D721Med (cell line): ENCODE results near the gene DTX3.

ENCODE experiments used
- DNase-seq: peaks from one replicate; pipeline ENCODE4 v3.0.0; 2011; ENCODE audit warnings: low spot score; ENCODE audit not compliant: insufficient read length
- FAIRE-seq: peaks from 2 replicates; lab custom pipeline; 2011; peaks lifted over from hg19 to GRCh38; lab: Jason Lieb, UNC
- TF ChIP-seq, protein P1 (sequence below): IDR thresholded peaks from 2 replicates; pipeline ENCODE4 v1.5.1; 2012; ENCODE audit warnings: mild to moderate bottlenecking, control low read depth; ENCODE audit not compliant: insufficient read depth; ENCODE audit errors: missing control alignments

The DTX3 gene

DNA sequence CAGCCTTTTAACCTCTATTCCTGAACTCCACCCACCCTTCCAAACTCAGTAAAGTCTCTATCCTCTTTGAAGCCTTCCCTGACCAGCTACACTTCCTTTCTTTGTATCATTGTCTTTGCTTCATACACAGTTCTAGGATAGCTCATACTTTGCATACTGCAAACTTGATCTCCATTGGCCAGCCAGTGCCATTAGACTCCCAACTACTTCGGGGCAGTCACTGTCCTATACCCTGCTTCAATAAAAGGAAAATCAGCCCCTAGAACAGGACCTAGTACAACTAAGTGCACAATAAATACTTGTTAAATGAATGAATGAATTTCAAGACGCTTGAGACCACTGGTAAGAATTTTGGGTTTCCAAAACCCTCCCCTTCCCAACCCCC is 14.2 kb upstream of the DTX3 start:
- no peak for FAIRE-seq
- DNase-seq: no peak

DNA sequence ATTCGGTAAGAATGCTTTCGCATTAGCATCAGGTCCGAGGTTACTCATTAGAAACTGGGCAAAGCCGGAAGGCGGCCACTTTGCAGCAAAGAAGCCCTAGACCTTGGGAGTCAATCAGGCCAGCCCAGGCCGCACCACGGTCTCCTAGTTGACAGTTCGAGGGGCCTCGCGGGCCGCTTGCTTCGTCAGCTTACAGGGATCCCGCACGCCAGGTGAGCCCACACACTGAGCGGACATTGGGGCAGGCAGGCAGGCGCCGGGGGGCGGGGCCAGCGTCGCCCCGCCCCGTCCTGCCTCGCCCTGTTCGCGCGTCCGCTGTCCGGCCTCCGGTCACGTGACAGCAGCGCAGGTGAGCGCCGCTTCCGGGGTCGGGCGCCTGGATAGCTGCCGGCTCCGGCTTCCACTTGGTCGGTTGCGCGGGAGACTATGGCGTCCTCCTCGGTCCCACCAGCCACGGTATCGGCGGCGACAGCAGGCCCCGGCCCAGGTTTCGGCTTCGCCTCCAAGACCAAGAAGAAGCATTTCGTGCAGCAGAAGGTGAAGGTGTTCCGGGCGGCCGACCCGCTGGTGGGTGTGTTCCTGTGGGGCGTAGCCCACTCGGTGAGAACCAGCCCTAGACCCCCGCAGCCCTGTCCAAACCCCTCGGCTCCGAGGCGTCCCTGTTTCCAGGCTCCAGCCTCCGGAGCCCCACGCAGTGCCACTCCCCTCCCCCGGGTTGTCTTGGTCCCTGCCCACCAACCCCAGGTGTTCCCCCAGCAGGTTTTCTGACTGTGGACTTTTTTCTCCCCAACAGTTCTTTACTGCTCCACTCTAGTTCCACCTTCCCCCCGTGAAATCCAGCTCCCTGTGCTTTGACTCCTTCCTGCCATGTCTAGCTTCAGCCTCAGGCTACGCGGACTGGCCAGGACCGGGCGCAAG is 13.5 kb upstream of the DTX3 start, which contains the start of gene PIP4K2C:
TSS of gene PIP4K2C (plus strand) at position 329 of the 918 bp plus-strand sequence. CDS start at position 427, 98 bp downstream.
- DNase-seq: peak; percentile 80
- TF ChIP-seq, protein P1, sequence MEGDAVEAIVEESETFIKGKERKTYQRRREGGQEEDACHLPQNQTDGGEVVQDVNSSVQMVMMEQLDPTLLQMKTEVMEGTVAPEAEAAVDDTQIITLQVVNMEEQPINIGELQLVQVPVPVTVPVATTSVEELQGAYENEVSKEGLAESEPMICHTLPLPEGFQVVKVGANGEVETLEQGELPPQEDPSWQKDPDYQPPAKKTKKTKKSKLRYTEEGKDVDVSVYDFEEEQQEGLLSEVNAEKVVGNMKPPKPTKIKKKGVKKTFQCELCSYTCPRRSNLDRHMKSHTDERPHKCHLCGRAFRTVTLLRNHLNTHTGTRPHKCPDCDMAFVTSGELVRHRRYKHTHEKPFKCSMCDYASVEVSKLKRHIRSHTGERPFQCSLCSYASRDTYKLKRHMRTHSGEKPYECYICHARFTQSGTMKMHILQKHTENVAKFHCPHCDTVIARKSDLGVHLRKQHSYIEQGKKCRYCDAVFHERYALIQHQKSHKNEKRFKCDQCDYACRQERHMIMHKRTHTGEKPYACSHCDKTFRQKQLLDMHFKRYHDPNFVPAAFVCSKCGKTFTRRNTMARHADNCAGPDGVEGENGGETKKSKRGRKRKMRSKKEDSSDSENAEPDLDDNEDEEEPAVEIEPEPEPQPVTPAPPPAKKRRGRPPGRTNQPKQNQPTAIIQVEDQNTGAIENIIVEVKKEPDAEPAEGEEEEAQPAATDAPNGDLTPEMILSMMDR: no peak
- FAIRE-seq: no peak

More for the DNA sequence above, 14.2 kb upstream of the DTX3 start:
- TF ChIP-seq, protein P1: no peak

DNA sequence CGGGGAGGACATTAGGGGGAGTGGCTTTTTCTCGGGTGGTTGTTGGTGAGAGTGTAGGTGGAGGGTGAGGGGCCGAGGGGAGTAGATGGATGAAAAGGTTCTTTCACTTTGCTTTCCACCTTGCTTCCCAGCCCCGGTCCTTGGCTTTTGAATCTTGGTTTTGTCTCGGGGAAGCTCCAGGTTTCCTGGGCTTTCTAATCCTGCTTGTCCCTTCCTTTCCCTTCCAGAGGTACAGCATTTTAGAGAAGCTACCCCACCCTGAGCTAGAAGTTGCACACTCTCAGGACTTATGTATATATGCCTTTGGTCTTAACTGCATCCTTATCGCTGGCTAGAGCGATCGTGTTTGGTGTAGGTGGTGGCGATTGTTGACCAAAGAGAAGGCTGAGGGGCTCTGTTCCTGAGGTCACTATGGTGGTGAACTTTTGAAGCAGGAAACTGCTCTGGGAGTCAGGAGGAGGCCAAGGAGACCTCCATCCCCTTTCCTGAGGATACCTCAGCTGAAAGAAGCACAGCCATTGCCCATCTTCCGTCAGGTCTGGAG is 12.8 kb upstream of the DTX3 start:
- FAIRE-seq (no peak), DNase-seq (no peak)
- TF ChIP-seq, protein P1: no peak

DNA sequence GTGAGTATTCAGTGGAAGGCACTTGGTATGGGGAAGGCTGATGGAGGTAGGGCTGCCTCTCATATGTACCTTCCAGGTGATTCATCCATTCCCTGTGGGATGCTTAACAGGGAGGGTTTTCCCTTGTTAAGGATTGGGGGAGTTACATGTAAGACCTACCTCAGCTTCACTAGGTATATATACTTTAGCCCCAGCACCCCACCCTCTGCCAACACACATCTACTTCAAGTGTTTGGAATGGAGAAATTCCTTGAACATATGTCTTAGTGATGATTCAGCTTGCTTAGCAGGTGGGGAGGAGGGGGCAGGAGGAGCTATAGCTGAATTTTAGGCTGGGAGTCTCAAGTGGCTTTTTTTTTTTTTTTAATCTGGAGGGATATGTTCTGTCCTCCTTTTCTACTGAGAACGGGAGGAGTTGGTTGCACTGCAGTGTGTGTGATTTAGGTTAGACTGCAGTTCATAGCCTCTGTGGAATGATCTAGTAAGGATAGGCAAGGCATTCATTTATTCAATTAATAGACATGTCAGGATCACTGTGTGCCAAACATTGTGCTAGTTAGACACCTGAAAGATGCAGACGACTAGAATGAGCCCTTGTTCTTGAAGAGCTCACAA is 12.0 kb upstream of the DTX3 start:
- TF ChIP-seq, protein P1: no peak
- DNase-seq (no peak), FAIRE-seq (no peak)

DNA sequence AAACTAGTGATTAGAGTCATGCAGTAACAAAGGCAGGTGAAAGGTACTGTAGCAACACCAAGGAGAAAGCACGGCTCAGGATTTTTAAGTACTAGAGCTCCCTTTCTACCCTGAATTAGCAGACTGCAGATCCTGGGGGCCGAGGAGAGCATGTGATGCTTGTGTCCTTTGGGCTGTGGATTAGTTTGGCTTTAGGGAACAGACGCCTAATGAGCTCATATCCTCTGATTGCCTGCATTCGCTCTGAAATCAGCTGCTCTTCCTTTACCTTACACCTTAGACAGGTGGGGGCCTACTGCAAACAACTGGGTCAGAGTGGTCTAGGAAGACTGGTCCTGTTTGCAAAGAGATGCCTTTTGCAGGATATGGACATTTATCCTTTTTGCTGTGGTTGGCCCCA is 11.4 kb upstream of the DTX3 start:
- no peak for FAIRE-seq
- no peak for DNase-seq
- TF ChIP-seq, protein P1: no peak

DNA sequence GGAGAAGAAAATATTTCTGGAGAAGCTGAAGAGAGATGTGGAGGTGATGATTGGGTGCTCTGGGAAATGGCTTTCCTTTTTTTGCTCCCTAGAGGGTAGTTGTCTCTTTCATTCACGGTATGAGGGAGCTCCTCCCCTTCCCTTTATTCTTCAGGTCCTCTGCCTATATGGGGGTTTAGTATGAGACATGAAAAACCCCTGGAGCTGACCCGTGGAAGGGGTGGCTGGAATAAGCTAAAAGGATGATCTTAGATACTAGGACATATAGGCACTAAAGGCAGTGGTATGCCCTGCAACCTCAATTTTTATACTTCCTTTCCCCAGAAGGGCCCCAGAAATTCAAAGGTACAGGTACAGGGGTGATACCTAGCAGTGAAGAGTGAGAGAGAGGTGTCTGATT is 4.2 kb upstream of the DTX3 start:
- DNase-seq (no peak), FAIRE-seq (no peak)
- TF ChIP-seq, protein P1: no peak
